ENCODE measurements around the gene SOX2.

The SOX2 gene

DNA sequence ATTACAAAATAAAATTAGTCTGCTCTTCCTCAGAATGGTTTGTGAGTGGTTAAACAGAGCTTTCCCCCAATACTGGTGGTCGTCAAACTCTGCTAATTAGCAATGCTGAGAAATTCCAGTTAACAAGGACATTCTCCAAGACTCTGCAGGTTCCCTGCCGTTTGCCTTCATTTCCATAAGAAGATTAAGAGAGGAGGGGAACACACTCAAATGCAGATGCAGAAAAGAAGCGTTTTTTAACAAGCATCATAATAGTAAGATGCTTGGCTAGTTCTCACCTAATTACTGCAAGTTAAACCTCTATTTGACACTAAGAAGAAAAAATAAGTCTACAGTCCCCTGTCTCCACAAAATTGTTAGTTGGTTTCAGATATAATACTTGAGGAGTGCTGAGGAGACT is 3.7 kb upstream of the SOX2 start:
- Histone ChIP-seq H3K9me3 (replicated peaks; ENCODE audit: low read length) (no peaks in the 10 kb centered on the region), H3K27me3 (ENCODE audit: control insufficient read depth, insufficient read depth, low read length) (peaks cover 85% of the 10 kb centered on the region), H3K4me3 (ENCODE audit: low read length) (no peak overlapping the region), H3K9ac (ENCODE audit: low read depth, low read length) (no peak overlapping the region), H3K36me3 (ENCODE audit: insufficient read depth, low read length) (no peaks in the 10 kb centered on the region), H3K4me2 (ENCODE audit: low read length) (no peak overlapping the region), H3K4me1 (ENCODE audit: control insufficient read depth, insufficient read depth, low read length) (peaks cover 10% of the 10 kb centered on the region)

DNA sequence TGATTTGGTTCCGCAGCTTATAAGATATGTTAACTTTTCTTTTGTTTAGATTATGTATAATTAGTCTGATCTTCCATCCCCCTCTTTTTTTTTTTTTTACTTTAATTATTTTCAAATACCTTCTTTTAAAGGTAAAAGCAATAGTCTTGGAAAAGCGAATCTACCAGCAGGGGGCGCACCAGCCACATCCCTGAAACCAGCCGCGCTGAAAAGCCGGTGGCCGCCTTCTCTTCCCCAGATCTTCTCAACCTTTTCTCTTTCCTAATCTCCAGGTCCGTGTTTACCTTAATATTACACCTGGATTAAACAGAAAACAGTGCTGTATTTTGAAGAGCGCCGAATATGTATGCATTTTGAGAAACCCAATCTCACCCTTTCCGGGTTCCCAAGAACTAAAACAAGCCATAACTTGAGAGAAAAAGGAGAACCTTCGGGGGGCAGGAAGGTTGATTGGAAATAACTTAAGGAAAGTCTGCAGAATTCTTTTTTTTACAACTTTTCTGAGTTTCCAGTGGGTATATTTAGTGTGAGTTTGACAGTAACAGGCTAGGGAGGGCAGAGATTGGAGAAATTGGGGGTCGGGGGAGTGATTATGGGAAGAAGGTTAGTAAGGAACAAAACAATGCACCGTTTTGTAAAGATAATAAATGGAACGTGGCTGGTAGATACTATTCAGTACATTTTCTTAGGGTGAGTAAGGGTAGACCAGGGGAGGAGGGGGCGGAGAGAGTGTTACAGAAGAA is 2.0 kb upstream of the SOX2 start:
- Histone ChIP-seq H3K36me3 (ENCODE audit: insufficient read depth, low read length) (no peaks in the 10 kb centered on the region), H3K9ac (ENCODE audit: low read depth, low read length) (no peak overlapping the region), H3K4me3 (ENCODE audit: low read length) (no peak overlapping the region), H3K9me3 (replicated peaks; ENCODE audit: low read length) (no peaks in the 10 kb centered on the region), H3K4me2 (ENCODE audit: low read length) (no peak overlapping the region), H3K27me3 (ENCODE audit: control insufficient read depth, insufficient read depth, low read length) (peaks cover 85% of the 10 kb centered on the region), H3K4me1 (ENCODE audit: control insufficient read depth, insufficient read depth, low read length) (peaks cover 10% of the 10 kb centered on the region)

DNA sequence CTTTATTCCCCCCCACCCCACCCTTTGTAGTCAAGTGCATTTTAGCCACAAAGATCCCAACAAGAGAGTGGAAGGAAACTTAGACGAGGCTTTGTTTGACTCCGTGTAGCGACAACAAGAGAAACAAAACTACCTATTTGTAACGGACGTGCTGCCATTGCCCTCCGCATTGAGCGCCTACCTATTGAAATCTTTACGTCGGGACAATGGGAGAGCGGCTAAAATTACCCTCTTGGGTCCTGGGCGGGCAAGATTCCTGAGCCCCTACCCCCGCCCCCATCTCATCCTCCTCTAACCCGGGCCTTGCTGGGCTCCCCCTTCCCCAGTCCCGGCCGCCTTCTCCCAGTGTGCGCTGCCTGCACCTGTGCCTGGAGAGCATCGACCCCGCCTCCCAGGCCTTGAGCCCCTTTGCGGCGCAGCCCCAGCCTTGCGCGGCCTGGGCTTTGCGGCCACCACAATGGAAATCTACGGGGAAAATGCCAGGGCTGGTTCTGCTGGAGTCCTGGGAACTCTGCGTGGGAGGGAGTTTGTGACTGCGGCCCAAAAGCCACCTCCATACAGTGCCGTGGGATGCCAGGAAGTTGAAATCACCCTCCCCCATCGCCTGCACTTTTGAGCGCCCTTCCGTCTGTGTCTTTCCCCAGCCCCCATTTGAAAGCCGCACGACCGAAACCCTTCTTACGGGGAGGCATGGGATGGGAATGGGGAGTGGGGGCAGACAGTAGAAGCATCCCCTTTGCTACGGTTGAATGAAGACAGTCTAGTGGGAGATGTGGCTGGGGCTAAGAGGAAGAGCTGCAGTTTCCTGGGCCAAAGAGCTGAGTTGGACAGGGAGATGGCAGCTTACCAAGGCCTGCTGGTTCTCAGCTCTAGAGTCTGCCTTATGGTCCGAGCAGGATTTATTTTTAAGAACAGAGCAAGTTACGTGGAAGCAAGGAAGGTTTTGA is 1.1 kb upstream of the SOX2 start:
- H3K36me3 ChIP-seq (ENCODE audit: insufficient read depth, low read length): no peaks in the 10 kb centered on the region
- H3K4me2 ChIP-seq (ENCODE audit: low read length): peak overlapping the region; percentile 86
- no peak overlapping the region for H3K9ac ChIP-seq (ENCODE audit: low read depth, low read length)
- H3K4me3 ChIP-seq (ENCODE audit: low read length): no peak overlapping the region
- H3K27me3 ChIP-seq (ENCODE audit: control insufficient read depth, insufficient read depth, low read length): peaks cover 85% of the 10 kb centered on the region
- peaks cover 10% of the 10 kb centered on the region for H3K4me1 ChIP-seq (ENCODE audit: control insufficient read depth, insufficient read depth, low read length)
- no peaks in the 10 kb centered on the region for H3K9me3 ChIP-seq (replicated peaks; ENCODE audit: low read length)

DNA sequence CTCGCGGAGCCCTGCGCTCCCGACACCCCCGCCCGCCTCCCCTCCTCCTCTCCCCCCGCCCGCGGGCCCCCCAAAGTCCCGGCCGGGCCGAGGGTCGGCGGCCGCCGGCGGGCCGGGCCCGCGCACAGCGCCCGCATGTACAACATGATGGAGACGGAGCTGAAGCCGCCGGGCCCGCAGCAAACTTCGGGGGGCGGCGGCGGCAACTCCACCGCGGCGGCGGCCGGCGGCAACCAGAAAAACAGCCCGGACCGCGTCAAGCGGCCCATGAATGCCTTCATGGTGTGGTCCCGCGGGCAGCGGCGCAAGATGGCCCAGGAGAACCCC is 464 bp downstream of the SOX2 start:
- no peak overlapping the region for H3K9ac ChIP-seq (ENCODE audit: low read depth, low read length)
- H3K4me1 ChIP-seq (ENCODE audit: control insufficient read depth, insufficient read depth, low read length): peaks cover 10% of the 10 kb centered on the region
- peak overlapping the region; percentile 86 for H3K4me2 ChIP-seq (ENCODE audit: low read length)
- H3K9me3 ChIP-seq (replicated peaks; ENCODE audit: low read length): no peaks in the 10 kb centered on the region
- H3K36me3 ChIP-seq (ENCODE audit: insufficient read depth, low read length): no peaks in the 10 kb centered on the region
- peak overlapping the region; percentile 59 for H3K4me3 ChIP-seq (ENCODE audit: low read length)
- H3K27me3 ChIP-seq (ENCODE audit: control insufficient read depth, insufficient read depth, low read length): peaks cover 87% of the 10 kb centered on the region

DNA sequence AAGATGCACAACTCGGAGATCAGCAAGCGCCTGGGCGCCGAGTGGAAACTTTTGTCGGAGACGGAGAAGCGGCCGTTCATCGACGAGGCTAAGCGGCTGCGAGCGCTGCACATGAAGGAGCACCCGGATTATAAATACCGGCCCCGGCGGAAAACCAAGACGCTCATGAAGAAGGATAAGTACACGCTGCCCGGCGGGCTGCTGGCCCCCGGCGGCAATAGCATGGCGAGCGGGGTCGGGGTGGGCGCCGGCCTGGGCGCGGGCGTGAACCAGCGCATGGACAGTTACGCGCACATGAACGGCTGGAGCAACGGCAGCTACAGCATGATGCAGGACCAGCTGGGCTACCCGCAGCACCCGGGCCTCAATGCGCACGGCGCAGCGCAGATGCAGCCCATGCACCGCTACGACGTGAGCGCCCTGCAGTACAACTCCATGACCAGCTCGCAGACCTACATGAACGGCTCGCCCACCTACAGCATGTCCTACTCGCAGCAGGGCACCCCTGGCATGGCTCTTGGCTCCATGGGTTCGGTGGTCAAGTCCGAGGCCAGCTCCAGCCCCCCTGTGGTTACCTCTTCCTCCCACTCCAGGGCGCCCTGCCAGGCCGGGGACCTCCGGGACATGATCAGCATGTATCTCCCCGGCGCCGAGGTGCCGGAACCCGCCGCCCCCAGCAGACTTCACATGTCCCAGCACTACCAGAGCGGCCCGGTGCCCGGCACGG is 991 bp downstream of the SOX2 start:
- no peak overlapping the region for H3K9ac ChIP-seq (ENCODE audit: low read depth, low read length)
- H3K4me3 ChIP-seq (ENCODE audit: low read length): peak overlapping the region; percentile 59
- H3K27me3 ChIP-seq (ENCODE audit: control insufficient read depth, insufficient read depth, low read length): peaks cover 87% of the 10 kb centered on the region
- no peaks in the 10 kb centered on the region for H3K9me3 ChIP-seq (replicated peaks; ENCODE audit: low read length)
- H3K4me1 ChIP-seq (ENCODE audit: control insufficient read depth, insufficient read depth, low read length): peaks cover 10% of the 10 kb centered on the region
- H3K4me2 ChIP-seq (ENCODE audit: low read length): peak overlapping the region; percentile 86
- H3K36me3 ChIP-seq (ENCODE audit: insufficient read depth, low read length): no peaks in the 10 kb centered on the region

DNA sequence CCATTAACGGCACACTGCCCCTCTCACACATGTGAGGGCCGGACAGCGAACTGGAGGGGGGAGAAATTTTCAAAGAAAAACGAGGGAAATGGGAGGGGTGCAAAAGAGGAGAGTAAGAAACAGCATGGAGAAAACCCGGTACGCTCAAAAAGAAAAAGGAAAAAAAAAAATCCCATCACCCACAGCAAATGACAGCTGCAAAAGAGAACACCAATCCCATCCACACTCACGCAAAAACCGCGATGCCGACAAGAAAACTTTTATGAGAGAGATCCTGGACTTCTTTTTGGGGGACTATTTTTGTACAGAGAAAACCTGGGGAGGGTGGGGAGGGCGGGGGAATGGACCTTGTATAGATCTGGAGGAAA is 1.5 kb downstream of the SOX2 start:
- Histone ChIP-seq H3K36me3 (ENCODE audit: insufficient read depth, low read length) (no peaks in the 10 kb centered on the region), H3K9ac (ENCODE audit: low read depth, low read length) (no peak overlapping the region), H3K4me1 (ENCODE audit: control insufficient read depth, insufficient read depth, low read length) (peaks cover 10% of the 10 kb centered on the region), H3K4me2 (ENCODE audit: low read length) (no peak overlapping the region), H3K4me3 (ENCODE audit: low read length) (no peak overlapping the region), H3K27me3 (ENCODE audit: control insufficient read depth, insufficient read depth, low read length) (peaks cover 87% of the 10 kb centered on the region), H3K9me3 (replicated peaks; ENCODE audit: low read length) (no peaks in the 10 kb centered on the region)

DNA sequence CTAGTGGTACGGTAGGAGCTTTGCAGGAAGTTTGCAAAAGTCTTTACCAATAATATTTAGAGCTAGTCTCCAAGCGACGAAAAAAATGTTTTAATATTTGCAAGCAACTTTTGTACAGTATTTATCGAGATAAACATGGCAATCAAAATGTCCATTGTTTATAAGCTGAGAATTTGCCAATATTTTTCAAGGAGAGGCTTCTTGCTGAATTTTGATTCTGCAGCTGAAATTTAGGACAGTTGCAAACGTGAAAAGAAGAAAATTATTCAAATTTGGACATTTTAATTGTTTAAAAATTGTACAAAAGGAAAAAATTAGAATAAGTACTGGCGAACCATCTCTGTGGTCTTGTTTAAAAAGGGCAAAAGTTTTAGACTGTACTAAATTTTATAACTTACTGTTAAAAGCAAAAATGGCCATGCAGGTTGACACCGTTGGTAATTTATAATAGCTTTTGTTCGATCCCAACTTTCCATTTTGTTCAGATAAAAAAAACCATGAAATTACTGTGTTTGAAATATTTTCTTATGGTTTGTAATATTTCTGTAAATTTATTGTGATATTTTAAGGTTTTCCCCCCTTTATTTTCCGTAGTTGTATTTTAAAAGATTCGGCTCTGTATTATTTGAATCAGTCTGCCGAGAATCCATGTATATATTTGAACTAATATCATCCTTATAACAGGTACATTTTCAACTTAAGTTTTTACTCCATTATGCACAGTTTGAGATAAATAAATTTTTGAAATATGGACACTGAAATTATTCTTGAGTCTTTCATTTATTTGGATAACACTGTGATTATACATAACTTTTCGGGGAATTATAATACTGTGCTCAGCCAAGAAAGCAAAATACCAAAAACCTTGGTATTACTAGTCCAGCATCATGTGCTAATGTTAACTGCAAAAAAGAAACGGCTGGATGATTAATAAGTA is 2.2 kb downstream of the SOX2 start:
- Histone ChIP-seq H3K9ac (ENCODE audit: low read depth, low read length) (no peak overlapping the region), H3K9me3 (replicated peaks; ENCODE audit: low read length) (no peaks in the 10 kb centered on the region), H3K27me3 (ENCODE audit: control insufficient read depth, insufficient read depth, low read length) (peaks cover 87% of the 10 kb centered on the region), H3K4me3 (ENCODE audit: low read length) (no peak overlapping the region), H3K4me2 (ENCODE audit: low read length) (no peak overlapping the region), H3K36me3 (ENCODE audit: insufficient read depth, low read length) (no peaks in the 10 kb centered on the region), H3K4me1 (ENCODE audit: control insufficient read depth, insufficient read depth, low read length) (peaks cover 10% of the 10 kb centered on the region)

DNA sequence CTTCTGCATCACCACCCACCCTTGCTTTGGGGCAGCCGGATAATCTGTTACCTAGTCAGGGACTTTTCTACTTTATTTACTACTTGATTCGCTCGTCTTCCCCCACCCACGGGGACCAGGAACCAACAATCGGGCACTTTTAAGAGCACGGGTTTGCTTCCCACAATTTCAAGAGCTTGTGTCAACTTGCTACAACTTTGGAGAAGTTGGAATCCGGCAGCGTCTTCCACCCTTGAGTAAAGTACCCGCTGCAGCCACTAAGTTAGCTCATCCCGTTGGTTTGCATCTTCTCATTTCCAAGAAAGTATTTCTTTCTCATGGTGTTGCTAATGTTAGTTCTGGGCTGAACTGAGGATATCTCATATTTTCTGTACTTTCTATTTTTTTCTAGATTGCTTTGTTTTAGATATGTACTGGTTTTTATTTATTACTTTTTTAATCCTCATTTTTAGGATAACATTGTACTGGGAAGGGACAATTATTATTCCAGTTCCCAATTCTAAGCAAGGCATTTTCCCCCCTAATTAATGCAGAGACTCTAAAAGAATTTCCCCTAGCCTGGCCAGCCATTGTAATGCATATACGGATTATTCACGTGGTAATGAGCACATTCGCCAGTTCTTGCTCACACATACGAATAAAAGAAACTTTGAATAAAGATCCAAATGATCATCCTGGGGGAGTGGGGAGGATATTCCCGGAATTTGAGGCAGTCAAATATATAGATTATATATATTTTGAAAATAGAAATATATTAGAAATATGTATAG is 4.0 kb downstream of the SOX2 start:
- Histone ChIP-seq H3K36me3 (ENCODE audit: insufficient read depth, low read length) (no peaks in the 10 kb centered on the region), H3K4me1 (ENCODE audit: control insufficient read depth, insufficient read depth, low read length) (peaks cover 9% of the 10 kb centered on the region), H3K9ac (ENCODE audit: low read depth, low read length) (no peak overlapping the region), H3K4me2 (ENCODE audit: low read length) (no peak overlapping the region), H3K9me3 (replicated peaks; ENCODE audit: low read length) (no peaks in the 10 kb centered on the region), H3K4me3 (ENCODE audit: low read length) (no peak overlapping the region), H3K27me3 (ENCODE audit: control insufficient read depth, insufficient read depth, low read length) (peaks cover 95% of the 10 kb centered on the region)

DNA sequence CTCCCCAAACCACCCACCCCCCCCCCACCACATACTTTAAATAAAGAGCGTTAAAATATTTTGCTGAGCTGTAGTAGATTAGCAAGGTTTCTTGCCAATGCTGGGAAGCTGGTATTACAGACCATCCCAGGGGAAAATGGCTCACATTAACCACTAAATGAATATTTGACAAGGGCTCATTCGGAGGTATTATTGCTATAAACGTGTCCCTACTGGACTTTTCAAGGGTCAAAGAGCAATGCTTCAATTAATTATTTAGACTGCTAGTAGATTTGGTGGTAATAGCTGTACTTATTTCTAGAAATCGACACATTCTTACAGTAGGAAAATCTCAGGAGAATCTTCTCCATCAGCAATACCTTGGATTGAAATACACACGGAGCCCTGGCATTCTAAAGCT is 5.2 kb downstream of the SOX2 start:
- no peak overlapping the region for H3K4me2 ChIP-seq (ENCODE audit: low read length)
- no peak overlapping the region for H3K4me3 ChIP-seq (ENCODE audit: low read length)
- peaks cover 97% of the 10 kb centered on the region for H3K27me3 ChIP-seq (ENCODE audit: control insufficient read depth, insufficient read depth, low read length)
- H3K9ac ChIP-seq (ENCODE audit: low read depth, low read length): no peak overlapping the region
- H3K36me3 ChIP-seq (ENCODE audit: insufficient read depth, low read length): no peaks in the 10 kb centered on the region
- H3K9me3 ChIP-seq (replicated peaks; ENCODE audit: low read length): no peaks in the 10 kb centered on the region
- no peaks in the 10 kb centered on the region for H3K4me1 ChIP-seq (ENCODE audit: control insufficient read depth, insufficient read depth, low read length)

DNA sequence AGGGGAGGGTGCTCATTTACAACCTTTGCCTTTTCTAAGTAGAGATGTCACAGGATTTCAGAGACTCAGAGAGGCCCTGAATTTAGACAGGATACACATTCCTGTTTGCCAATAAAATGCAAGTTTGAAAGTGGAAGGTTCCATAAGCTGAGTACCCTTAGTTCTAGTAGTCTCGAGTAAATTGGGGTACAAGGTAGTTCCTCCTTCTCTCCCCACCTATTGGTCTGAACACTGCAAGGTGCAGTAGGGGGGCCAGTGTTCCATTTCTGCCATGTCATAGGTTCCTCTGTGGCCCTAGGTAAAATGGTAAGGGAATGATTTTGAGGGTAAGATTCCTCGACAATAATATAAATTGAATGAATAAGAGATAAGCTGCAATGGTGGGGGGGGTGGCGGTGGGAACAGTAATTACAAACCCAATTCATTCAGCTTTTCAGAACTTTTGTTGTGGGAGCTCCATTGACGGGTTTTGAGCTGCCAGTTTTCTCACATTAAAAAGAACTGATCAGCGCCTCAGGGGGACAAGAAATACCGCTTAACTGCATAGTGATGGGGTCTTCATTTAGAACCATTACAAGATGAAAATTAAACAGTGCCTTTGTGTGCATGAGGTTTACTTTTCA is 5.9 kb downstream of the SOX2 start:
- H3K27me3 ChIP-seq (ENCODE audit: control insufficient read depth, insufficient read depth, low read length): peaks cover 100% of the 10 kb centered on the region
- no peak overlapping the region for H3K4me3 ChIP-seq (ENCODE audit: low read length)
- H3K36me3 ChIP-seq (ENCODE audit: insufficient read depth, low read length): no peaks in the 10 kb centered on the region
- H3K4me1 ChIP-seq (ENCODE audit: control insufficient read depth, insufficient read depth, low read length): no peaks in the 10 kb centered on the region
- H3K9ac ChIP-seq (ENCODE audit: low read depth, low read length): no peak overlapping the region
- H3K4me2 ChIP-seq (ENCODE audit: low read length): no peak overlapping the region
- H3K9me3 ChIP-seq (replicated peaks; ENCODE audit: low read length): no peaks in the 10 kb centered on the region

Data from skeletal muscle satellite cell (primary cell).